ENCODE measurements around the gene B4GAT1. TPM values are rescaled to one million over a fixed set of nuclear protein-coding genes. Genes with fewer than 3 reads are reported as not detected.

Gene B4GAT1
- total and polyA plus RNA-seq, 2 of the 13 experiments (the other 11 are each of a cell fraction or from before 2014, with no cell fraction given) = 40.4 to 109 TPM

GRCh38 chr11:66323684-66324083, 23.7 kb downstream of the B4GAT1 start:
- H3K27ac ChIP-seq (ENCODE audit: extremely low read length, insufficient read depth, low read length) = no peak overlapping the region
- no peak overlapping the region for H3K4me2 ChIP-seq (ENCODE audit: low read depth, low read length)
- peaks cover 59% of the 10 kb centered on the region for H3K4me1 ChIP-seq (ENCODE audit: insufficient read depth, low read length)
- H3K27me3 ChIP-seq (ENCODE audit: control insufficient read depth in 1 of 2, insufficient read depth in 2 of 2, low read length in 2 of 2) = peaks cover 0 to 24% of the 10 kb centered on the region in 2 experiments; a peak in 3 of 5 replicates
- no peaks in the 10 kb centered on the region for H3K36me3 ChIP-seq (replicated peaks in 1 of 2; ENCODE audit: control insufficient read depth in 1 of 2, insufficient read depth in 2 of 2, low read length in 2 of 2)
- ChIA-PET POLR2A (interaction anchor here (1.8 kb wide), 1 partner anchor 11 kb away, joined by 5 read pairs; no protein-coding TSS in a partner anchor), CTCF (ENCODE audit: low intra/inter-chr PET ratio, low total read pairs) (no interaction called here)
- no peak overlapping the region for H2AFZ ChIP-seq (ENCODE audit: low read length)
- WGBS (ENCODE audit: low lambda C conversion rate) = 64% methylated on average over 1 of the region's 1 CpG
- FAIRE-seq (no peak), DNase-seq (ENCODE audit: low spot score) (no peak), ATAC-seq (no peak)
- in situ Hi-C loops (cut with HindIII; ENCODE audit: extremely low pct_ligation_motif_present, low pct_unique_long_range_greater_than_20kb) (no loop called here), intact Hi-C loops (cut with micrococcal nuclease; ENCODE audit: unreplicated experiment) (no loop called here)
- BruUV-seq (replicated peaks) = no TSS peak
- H3K9me3 ChIP-seq (ENCODE audit: low read length) = no peaks in the 10 kb centered on the region
- H3K9ac ChIP-seq (ENCODE audit: insufficient read depth, low read depth, low read length) = no peak overlapping the region
- no peaks in the 10 kb centered on the region for H3K79me2 ChIP-seq (ENCODE audit: insufficient read depth, low read length)
- H4K20me1 ChIP-seq (ENCODE audit: insufficient read depth, low read length) = no peaks in the 10 kb centered on the region
- H3K4me3 ChIP-seq (replicated peaks in 1 of 3; ENCODE audit: insufficient read depth in 1 of 3, low read depth in 2 of 3, low read length in 3 of 3) = no peak overlapping the region
- TF ChIP-seq, protein P1, sequence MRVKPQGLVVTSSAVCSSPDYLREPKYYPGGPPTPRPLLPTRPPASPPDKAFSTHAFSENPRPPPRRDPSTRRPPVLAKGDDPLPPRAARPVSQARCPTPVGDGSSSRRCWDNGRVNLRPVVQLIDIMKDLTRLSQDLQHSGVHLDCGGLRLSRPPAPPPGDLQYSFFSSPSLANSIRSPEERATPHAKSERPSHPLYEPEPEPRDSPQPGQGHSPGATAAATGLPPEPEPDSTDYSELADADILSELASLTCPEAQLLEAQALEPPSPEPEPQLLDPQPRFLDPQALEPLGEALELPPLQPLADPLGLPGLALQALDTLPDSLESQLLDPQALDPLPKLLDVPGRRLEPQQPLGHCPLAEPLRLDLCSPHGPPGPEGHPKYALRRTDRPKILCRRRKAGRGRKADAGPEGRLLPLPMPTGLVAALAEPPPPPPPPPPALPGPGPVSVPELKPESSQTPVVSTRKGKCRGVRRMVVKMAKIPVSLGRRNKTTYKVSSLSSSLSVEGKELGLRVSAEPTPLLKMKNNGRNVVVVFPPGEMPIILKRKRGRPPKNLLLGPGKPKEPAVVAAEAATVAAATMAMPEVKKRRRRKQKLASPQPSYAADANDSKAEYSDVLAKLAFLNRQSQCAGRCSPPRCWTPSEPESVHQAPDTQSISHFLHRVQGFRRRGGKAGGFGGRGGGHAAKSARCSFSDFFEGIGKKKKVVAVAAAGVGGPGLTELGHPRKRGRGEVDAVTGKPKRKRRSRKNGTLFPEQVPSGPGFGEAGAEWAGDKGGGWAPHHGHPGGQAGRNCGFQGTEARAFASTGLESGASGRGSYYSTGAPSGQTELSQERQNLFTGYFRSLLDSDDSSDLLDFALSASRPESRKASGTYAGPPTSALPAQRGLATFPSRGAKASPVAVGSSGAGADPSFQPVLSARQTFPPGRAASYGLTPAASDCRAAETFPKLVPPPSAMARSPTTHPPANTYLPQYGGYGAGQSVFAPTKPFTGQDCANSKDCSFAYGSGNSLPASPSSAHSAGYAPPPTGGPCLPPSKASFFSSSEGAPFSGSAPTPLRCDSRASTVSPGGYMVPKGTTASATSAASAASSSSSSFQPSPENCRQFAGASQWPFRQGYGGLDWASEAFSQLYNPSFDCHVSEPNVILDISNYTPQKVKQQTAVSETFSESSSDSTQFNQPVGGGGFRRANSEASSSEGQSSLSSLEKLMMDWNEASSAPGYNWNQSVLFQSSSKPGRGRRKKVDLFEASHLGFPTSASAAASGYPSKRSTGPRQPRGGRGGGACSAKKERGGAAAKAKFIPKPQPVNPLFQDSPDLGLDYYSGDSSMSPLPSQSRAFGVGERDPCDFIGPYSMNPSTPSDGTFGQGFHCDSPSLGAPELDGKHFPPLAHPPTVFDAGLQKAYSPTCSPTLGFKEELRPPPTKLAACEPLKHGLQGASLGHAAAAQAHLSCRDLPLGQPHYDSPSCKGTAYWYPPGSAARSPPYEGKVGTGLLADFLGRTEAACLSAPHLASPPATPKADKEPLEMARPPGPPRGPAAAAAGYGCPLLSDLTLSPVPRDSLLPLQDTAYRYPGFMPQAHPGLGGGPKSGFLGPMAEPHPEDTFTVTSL (CRISPR knock-in tag; IDR thresholded peaks at IDR 0.05; ENCODE audit: borderline replicate concordance) = no peak
- TF ChIP-seq JUN (CRISPR knock-in tag; IDR thresholded peaks at IDR 0.05) = no peak
- TF ChIP-seq U2AF2 (IDR thresholded peaks at IDR 0.05; ENCODE audit: low read depth, low read length) = no peak
- TF ChIP-seq, protein P2, sequence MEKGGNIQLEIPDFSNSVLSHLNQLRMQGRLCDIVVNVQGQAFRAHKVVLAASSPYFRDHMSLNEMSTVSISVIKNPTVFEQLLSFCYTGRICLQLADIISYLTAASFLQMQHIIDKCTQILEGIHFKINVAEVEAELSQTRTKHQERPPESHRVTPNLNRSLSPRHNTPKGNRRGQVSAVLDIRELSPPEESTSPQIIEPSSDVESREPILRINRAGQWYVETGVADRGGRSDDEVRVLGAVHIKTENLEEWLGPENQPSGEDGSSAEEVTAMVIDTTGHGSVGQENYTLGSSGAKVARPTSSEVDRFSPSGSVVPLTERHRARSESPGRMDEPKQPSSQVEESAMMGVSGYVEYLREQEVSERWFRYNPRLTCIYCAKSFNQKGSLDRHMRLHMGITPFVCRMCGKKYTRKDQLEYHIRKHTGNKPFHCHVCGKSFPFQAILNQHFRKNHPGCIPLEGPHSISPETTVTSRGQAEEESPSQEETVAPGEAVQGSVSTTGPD (CRISPR knock-in tag; IDR thresholded peaks at IDR 0.05) = no peak
- no peak for TF ChIP-seq MIXL1 (CRISPR knock-in tag; IDR thresholded peaks at IDR 0.05)
- TF ChIP-seq, protein P3, sequence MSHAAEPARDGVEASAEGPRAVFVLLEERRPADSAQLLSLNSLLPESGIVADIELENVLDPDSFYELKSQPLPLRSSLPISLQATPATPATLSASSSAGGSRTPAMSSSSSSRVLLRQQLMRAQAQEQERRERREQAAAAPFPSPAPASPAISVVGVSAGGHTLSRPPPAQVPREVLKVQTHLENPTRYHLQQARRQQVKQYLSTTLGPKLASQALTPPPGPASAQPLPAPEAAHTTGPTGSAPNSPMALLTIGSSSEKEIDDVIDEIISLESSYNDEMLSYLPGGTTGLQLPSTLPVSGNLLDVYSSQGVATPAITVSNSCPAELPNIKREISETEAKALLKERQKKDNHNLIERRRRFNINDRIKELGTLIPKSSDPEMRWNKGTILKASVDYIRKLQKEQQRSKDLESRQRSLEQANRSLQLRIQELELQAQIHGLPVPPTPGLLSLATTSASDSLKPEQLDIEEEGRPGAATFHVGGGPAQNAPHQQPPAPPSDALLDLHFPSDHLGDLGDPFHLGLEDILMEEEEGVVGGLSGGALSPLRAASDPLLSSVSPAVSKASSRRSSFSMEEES (CRISPR knock-in tag; IDR thresholded peaks at IDR 0.05) = no peak
- TF ChIP-seq, protein P4, sequence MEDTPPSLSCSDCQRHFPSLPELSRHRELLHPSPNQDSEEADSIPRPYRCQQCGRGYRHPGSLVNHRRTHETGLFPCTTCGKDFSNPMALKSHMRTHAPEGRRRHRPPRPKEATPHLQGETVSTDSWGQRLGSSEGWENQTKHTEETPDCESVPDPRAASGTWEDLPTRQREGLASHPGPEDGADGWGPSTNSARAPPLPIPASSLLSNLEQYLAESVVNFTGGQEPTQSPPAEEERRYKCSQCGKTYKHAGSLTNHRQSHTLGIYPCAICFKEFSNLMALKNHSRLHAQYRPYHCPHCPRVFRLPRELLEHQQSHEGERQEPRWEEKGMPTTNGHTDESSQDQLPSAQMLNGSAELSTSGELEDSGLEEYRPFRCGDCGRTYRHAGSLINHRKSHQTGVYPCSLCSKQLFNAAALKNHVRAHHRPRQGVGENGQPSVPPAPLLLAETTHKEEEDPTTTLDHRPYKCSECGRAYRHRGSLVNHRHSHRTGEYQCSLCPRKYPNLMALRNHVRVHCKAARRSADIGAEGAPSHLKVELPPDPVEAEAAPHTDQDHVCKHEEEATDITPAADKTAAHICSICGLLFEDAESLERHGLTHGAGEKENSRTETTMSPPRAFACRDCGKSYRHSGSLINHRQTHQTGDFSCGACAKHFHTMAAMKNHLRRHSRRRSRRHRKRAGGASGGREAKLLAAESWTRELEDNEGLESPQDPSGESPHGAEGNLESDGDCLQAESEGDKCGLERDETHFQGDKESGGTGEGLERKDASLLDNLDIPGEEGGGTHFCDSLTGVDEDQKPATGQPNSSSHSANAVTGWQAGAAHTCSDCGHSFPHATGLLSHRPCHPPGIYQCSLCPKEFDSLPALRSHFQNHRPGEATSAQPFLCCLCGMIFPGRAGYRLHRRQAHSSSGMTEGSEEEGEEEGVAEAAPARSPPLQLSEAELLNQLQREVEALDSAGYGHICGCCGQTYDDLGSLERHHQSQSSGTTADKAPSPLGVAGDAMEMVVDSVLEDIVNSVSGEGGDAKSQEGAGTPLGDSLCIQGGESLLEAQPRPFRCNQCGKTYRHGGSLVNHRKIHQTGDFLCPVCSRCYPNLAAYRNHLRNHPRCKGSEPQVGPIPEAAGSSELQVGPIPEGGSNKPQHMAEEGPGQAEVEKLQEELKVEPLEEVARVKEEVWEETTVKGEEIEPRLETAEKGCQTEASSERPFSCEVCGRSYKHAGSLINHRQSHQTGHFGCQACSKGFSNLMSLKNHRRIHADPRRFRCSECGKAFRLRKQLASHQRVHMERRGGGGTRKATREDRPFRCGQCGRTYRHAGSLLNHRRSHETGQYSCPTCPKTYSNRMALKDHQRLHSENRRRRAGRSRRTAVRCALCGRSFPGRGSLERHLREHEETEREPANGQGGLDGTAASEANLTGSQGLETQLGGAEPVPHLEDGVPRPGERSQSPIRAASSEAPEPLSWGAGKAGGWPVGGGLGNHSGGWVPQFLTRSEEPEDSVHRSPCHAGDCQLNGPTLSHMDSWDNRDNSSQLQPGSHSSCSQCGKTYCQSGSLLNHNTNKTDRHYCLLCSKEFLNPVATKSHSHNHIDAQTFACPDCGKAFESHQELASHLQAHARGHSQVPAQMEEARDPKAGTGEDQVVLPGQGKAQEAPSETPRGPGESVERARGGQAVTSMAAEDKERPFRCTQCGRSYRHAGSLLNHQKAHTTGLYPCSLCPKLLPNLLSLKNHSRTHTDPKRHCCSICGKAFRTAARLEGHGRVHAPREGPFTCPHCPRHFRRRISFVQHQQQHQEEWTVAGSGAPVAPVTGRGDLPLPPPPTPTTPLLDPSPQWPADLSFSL (CRISPR knock-in tag; IDR thresholded peaks at IDR 0.05) = no peak
